NCI-H187 treated with DMSO at 0.1 percent for 48 hours (cell line): ENCODE results near the gene NOC2L.
"Not testable (repeated sequence)": the region's sequence is repeated elsewhere in the genome, so short reads cannot be mapped to it uniquely, and the experiment has no call there.

ENCODE experiments used
- DNase-seq: peaks from one replicate; lab custom pipeline; 2025; lab: John Stamatoyannopoulos, UW

NOC2L gene

GRCh38 chr1:904310-904950 lies 54.6 kb downstream of the NOC2L start:
- peak; percentile 21 for DNase-seq

- DNase-seq: no peak
Observed at GRCh38 chr1:903721-904271, 55.3 kb downstream of the NOC2L start.

GRCh38 chr1:903305-903704 lies 55.8 kb downstream of the NOC2L start:
- DNase-seq: no peak

GRCh38 chr1:902802-903201 lies 56.3 kb downstream of the NOC2L start:
- no peak for DNase-seq

- DNase-seq: no peak
Observed at GRCh38 chr1:901108-901859, 57.8 kb downstream of the NOC2L start.

GRCh38 chr1:899636-900317 lies 59.3 kb downstream of the NOC2L start:
- no peak for DNase-seq

GRCh38 chr1:897951-898350 lies 61.1 kb downstream of the NOC2L start:
- not testable (repeated sequence) for DNase-seq

GRCh38 chr1:897226-897625 lies 61.8 kb downstream of the NOC2L start:
- DNase-seq: no peak
